Esophagus squamous epithelium (tissue), 5 donors: ENCODE results near the gene OSBPL10. TPM values are rescaled to one million over a fixed set of nuclear protein-coding genes. Genes with fewer than 3 reads are reported as not detected.

Experiments used
- DNase-seq: peaks from one replicate; lab custom pipeline; 2025; lab: John Stamatoyannopoulos, UW
- H3K27ac ChIP-seq, 4 donors: fragments of 200-600 bp; sonication (generic); one replicate each; pipeline ENCODE4 v1.5.1; 2016 to 2019; ENCODE audit warnings: mild to moderate bottlenecking in 1 of 4
- H3K27me3 ChIP-seq, 4 donors: fragments of 200-600 bp; sonication (generic); 1 replicate in 3 of 4; 2 replicates in 1 of 4; pipeline versions ENCODE4 v1.5.1 to v1.6.0; 2017 to 2021; ENCODE audit warnings: antibody characterized with exemption in 1 of 4
- H3K36me3 ChIP-seq, 3 donors: fragments of 200-600 bp; sonication (generic); one replicate each; pipeline ENCODE4 v1.5.1; 2016 to 2019
- H3K4me1 ChIP-seq, 3 donors: fragments of 200-600 bp; sonication (generic); one replicate each; pipeline ENCODE4 v1.5.1; 2017 to 2019
- H3K4me3 ChIP-seq, 4 donors: fragments of 200-600 bp; sonication (generic); 1 replicate in 3 of 4; 2 replicates in 1 of 4; pipeline ENCODE4 v1.5.1; 2016 to 2019; ENCODE audit warnings: mild to moderate bottlenecking in 2 of 4, moderate library complexity in 1 of 4
- H3K9me3 ChIP-seq, 3 donors: fragments of 200-600 bp; sonication (generic); one replicate each; pipeline ENCODE4 v1.5.1; 2016 to 2019
- POLR2A ChIP-seq, 4 donors: fragments of 450-650 bp; IDR thresholded peaks; one replicate each; pipeline ENCODE4 v1.6.1; 2017; ENCODE audit warnings: antibody characterized with exemption in 4 of 4, mild to moderate bottlenecking in 4 of 4, moderate library complexity in 3 of 4
- WGBS, 2 donors: methylation state at CpG; one replicate each; pipeline ENCODE4 v1.1.5; 2018; 5-methylcytosine and 5-hydroxymethylcytosine counted together
- intact Hi-C: fragments of 100-400 bp; cut with DNase I; formaldehyde crosslinking; loops from one replicate; pipeline ENCODE4 v1.15.0; 2022
- total RNA-seq, 4 donors: library from RNA; depleted of rRNA; stranded (reverse); fragments of >200 nt; gene quantifications; one replicate each; pipeline ENCODE4 v1.1.0, GENCODE V29; 2016
- TF ChIP-seq, protein P1 (sequence below), 6 experiments: fragments of 450-650 bp in 4 of 6; fragments of 200-600 bp in 2 of 6; sonication (generic) in 2 of 6; IDR thresholded peaks; one replicate each; pipeline ENCODE4 v1.5.1; 2016 to 2019; ENCODE audit warnings: antibody characterized with exemption in 6 of 6, mild to moderate bottlenecking in 4 of 6, moderate library complexity in 4 of 6
- donor health status: DM: yes; HTN: yes; CAD: no.

The OSBPL10 gene
- total RNA-seq, 4 donors from 2014 or later = 13.8 to 65.3 (median 41.0) TPM

DNA sequence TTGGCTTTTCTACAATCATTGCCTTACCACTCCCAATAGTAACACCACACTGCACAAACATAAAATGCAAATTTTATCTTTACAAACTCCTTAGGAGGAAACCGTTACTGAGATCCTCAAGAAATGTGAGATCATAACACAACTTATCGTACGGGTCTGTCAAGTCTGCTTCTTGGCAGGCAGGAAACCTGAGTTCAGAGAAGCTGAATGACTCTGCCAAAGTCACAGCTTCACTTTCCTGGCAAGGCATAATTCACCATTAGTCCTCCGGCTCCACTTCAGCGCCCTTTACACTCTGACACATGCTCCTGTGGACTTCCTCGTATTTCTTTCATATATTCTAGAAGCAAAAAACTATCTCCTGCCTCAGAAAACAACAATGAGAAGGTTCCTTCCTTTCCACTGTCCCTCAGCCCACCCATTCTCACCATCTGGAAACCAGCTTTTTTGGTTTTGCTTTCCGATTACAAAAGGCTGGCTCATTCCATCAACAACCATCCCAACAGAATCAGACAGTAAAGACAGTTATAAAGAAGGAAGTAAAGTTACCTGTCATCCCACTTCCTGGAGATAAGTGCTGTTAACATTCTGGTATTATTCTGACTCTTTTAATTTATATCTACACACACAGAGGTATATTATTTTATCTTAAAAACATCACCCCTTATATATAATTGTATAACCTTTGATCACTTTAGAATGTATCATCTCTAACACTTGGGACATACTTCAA is 225.0 kb downstream of the OSBPL10 start:
- no peaks in the 10 kb centered on the region for H3K36me3 ChIP-seq
- TF ChIP-seq POLR2A (IDR thresholded peaks at IDR 0.05) = no peak
- TF ChIP-seq, protein P1, sequence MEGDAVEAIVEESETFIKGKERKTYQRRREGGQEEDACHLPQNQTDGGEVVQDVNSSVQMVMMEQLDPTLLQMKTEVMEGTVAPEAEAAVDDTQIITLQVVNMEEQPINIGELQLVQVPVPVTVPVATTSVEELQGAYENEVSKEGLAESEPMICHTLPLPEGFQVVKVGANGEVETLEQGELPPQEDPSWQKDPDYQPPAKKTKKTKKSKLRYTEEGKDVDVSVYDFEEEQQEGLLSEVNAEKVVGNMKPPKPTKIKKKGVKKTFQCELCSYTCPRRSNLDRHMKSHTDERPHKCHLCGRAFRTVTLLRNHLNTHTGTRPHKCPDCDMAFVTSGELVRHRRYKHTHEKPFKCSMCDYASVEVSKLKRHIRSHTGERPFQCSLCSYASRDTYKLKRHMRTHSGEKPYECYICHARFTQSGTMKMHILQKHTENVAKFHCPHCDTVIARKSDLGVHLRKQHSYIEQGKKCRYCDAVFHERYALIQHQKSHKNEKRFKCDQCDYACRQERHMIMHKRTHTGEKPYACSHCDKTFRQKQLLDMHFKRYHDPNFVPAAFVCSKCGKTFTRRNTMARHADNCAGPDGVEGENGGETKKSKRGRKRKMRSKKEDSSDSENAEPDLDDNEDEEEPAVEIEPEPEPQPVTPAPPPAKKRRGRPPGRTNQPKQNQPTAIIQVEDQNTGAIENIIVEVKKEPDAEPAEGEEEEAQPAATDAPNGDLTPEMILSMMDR (IDR thresholded peaks at IDR 0.05) = no peak
- intact Hi-C loops = no loop called here
- H3K9me3 ChIP-seq = no peaks in the 10 kb centered on the region
- no peaks in the 10 kb centered on the region for H3K27me3 ChIP-seq
- peak overlapping the region in 3 of 4 donors; percentile 19 to 52 (median 23) for H3K27ac ChIP-seq
- DNase-seq = no peak
- H3K4me3 ChIP-seq = peak overlapping the region in 1 of 4 donors; percentile 6
- 20 to 26% methylated on average over 7 of the region's 7 CpGs for WGBS, 2 donors
- peaks cover 0 to 45% (median 0%) of the 10 kb centered on the region in 3 donors for H3K4me1 ChIP-seq

DNA sequence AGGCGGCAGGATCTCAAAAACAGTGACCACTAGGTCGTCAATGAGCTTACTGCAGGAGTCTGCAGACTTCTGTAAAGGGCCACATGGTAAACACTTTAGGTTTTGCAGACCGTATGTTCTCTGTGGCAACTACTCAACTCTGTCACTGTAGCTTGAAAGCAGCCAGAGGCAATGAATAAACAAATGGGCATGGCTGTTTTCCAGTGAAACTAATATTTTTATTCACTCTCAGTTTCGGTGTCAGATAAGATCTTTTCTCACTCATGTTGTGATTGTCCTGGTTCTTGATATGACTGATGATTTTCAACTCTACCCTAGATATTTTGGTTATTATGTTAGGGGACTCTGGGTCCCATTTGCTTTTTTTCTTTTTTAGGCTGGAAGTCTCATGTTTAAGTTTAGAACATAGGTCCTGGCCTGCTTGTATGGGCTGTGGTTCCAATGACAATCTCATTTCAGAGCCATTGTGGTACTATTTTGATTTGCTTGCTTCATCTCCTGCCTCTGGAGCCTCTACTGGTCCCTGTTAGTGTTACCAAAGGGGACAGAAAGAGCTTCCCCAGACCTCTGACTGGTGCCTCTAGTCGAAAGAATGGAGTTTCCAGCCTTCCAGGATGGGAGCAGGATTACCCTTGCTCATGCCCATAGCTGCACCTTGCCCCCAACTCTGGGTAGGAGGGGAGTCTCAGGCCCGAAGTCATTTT is 226.3 kb downstream of the OSBPL10 start:
- TF ChIP-seq, protein P1 (IDR thresholded peaks at IDR 0.05) = no peak
- TF ChIP-seq POLR2A (IDR thresholded peaks at IDR 0.05) = no peak
- 68% methylated on average over 6 of the region's 6 CpGs for WGBS, 2 donors
- no peak overlapping the region for H3K27ac ChIP-seq
- intact Hi-C loops = no loop called here
- no peaks in the 10 kb centered on the region for H3K9me3 ChIP-seq
- H3K4me3 ChIP-seq = no peak overlapping the region
- no peaks in the 10 kb centered on the region for H3K27me3 ChIP-seq
- DNase-seq = no peak
- H3K4me1 ChIP-seq = peaks cover 0 to 45% (median 0%) of the 10 kb centered on the region in 3 donors
- no peaks in the 10 kb centered on the region for H3K36me3 ChIP-seq

DNA sequence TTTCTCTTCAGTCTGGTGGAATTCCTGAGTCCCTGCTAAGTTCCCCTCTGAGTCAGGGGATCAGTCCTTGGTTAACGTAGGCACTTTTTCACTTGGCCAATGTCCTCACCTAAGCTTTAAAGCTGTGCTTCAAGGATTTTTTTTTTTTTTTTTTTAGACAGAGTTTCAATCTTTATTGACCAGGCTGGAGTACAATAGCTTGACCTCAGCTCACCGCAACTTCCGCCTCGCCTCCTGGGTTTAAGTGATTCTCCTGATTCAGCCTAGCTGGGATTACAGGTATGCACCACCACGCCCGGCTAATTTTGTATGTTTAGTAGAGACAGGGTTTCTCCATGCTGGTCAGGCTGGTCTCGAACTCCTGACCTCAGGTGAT is 228.0 kb downstream of the OSBPL10 start:
- no peak for DNase-seq
- no peaks in the 10 kb centered on the region for H3K27me3 ChIP-seq
- H3K9me3 ChIP-seq = no peaks in the 10 kb centered on the region
- H3K27ac ChIP-seq = no peak overlapping the region
- 84 to 87% methylated on average over 4 to 7 of the region's 7 CpGs for WGBS, 2 donors
- peaks cover 0 to 55% (median 0%) of the 10 kb centered on the region in 3 donors for H3K4me1 ChIP-seq
- intact Hi-C loops = no loop called here
- no peaks in the 10 kb centered on the region for H3K36me3 ChIP-seq
- H3K4me3 ChIP-seq = no peak overlapping the region
- TF ChIP-seq, protein P1 (IDR thresholded peaks at IDR 0.05) = no peak
- TF ChIP-seq POLR2A (IDR thresholded peaks at IDR 0.05) = no peak

DNA sequence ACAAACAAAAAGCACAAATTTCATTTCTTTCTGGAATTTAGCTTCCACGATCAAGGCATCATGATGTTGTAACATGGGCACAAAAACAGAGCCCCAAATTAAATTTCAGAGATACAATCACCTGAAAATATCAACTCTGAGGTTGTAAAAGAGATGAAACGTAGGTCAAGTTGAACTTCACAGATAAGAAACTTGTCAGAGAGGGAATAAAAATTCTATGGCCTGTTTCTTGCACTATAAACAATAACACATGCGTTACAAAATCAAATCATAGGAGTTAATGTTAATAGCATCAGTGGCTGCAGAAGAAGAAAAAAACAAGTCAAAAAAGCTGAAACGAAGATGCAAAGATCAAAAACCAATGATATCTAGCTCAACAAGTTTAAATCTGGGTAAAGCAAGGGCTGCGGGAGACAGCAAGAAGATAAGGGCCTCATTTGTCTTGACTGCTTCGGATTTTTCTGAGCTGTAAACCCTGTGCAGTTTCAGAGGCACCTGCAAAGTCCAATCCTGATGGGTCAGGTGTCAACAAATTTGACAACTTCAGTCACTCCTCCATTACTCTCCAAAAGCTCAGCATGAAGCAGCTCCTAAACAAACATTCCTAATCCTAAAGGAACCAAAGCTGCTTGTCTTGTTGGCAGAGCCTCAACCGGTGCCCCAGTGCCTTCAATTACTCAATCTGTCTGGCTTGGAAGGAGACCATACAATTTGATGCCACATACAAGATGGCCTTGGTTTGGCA is 228.6 kb downstream of the OSBPL10 start:
- H3K27me3 ChIP-seq = no peaks in the 10 kb centered on the region
- H3K9me3 ChIP-seq = no peaks in the 10 kb centered on the region
- no peak overlapping the region for H3K4me3 ChIP-seq
- H3K27ac ChIP-seq = no peak overlapping the region
- 78 to 85% methylated on average over 7 of the region's 7 CpGs for WGBS, 2 donors
- intact Hi-C loops = no loop called here
- DNase-seq = no peak
- H3K4me1 ChIP-seq = peaks cover 0 to 58% (median 0%) of the 10 kb centered on the region in 3 donors
- TF ChIP-seq, protein P1 (IDR thresholded peaks at IDR 0.05) = no peak
- TF ChIP-seq POLR2A (IDR thresholded peaks at IDR 0.05) = no peak
- no peaks in the 10 kb centered on the region for H3K36me3 ChIP-seq
